Keratinocyte (primary cell): Measurements from ENCODE around the gene MLLT6. TPM values are rescaled to one million over a fixed set of nuclear protein-coding genes. Genes with fewer than 3 reads are reported as not detected.

Source experiments
- DNase-seq: peaks from one replicate; pipeline ENCODE4 v3.0.0-alpha.2; 2011; ENCODE audit warnings: low read depth, missing footprints, low spot score
- FAIRE-seq: peaks from 2 replicates; lab custom pipeline; 2011; peaks lifted over from hg19 to GRCh38; lab: Jason Lieb, UNC
- H2AFZ ChIP-seq: 2 replicates; pipeline ENCODE4 v1.6.0; 2012; ENCODE audit warnings: low read length, control low read depth, inconsistent platforms; ENCODE audit not compliant: control insufficient read depth
- H3K27ac ChIP-seq: 2 replicates; pipeline ENCODE4 v1.5.1; 2011; ENCODE audit warnings: low read length; ENCODE audit not compliant: control insufficient read depth, insufficient read depth
- H3K27me3 ChIP-seq: 3 replicates; pipeline ENCODE4 v1.6.0; 2011; ENCODE audit warnings: low read length; ENCODE audit not compliant: control insufficient read depth, insufficient read depth; ENCODE audit errors: extremely low read depth
- H3K36me3 ChIP-seq, 2 experiments: 2 replicates in 1 of 2; 3 replicates in 1 of 2; pipeline ENCODE4 v1.5.1; 2011; ENCODE audit warnings: low read length in 2 of 2, mild to moderate bottlenecking in 1 of 2; ENCODE audit not compliant: control insufficient read depth in 2 of 2, insufficient read depth in 2 of 2; ENCODE audit errors: extremely low read depth in 1 of 2
- H3K4me1 ChIP-seq: 3 replicates; pipeline ENCODE4 v1.5.1; 2011; ENCODE audit warnings: low read length; ENCODE audit not compliant: control insufficient read depth, insufficient read depth; ENCODE audit errors: extremely low read depth
- H3K4me2 ChIP-seq: 3 replicates; pipeline ENCODE4 v1.6.0; 2011; ENCODE audit warnings: low read depth, low read length; ENCODE audit not compliant: control insufficient read depth, insufficient read depth; ENCODE audit errors: extremely low read depth
- H3K4me3 ChIP-seq, 3 experiments: fragments of 200-600 bp in 1 of 3; sonication (generic) in 1 of 3; 2 replicates in 2 of 3; 3 replicates in 1 of 3; pipeline ENCODE4 v1.5.1; 2011 to 2016; ENCODE audit warnings: low read length in 3 of 3, mild to moderate bottlenecking in 3 of 3, control low read depth in 2 of 3, inconsistent platforms in 1 of 3, low read depth in 1 of 3, mixed read lengths in 1 of 3, mixed run types in 1 of 3, moderate library complexity in 1 of 3; ENCODE audit not compliant: control insufficient read depth in 2 of 3, insufficient read depth in 2 of 3; ENCODE audit errors: extremely low read depth in 1 of 3
- H3K79me2 ChIP-seq: 2 replicates; pipeline ENCODE4 v1.6.0; 2012; ENCODE audit warnings: low read length; ENCODE audit not compliant: control insufficient read depth, insufficient read depth
- H3K9ac ChIP-seq: 3 replicates; pipeline ENCODE4 v1.6.0; 2011; ENCODE audit warnings: low read length; ENCODE audit not compliant: control insufficient read depth, insufficient read depth; ENCODE audit errors: extremely low read depth
- H3K9me1 ChIP-seq: 3 replicates; pipeline ENCODE4 v1.6.0; 2011; ENCODE audit warnings: low read length; ENCODE audit not compliant: control insufficient read depth, insufficient read depth; ENCODE audit errors: extremely low read depth
- H3K9me3 ChIP-seq: 2 replicates; pipeline ENCODE4 v1.5.1; 2012; ENCODE audit warnings: low read depth, low read length; ENCODE audit not compliant: control insufficient read depth
- H4K20me1 ChIP-seq: 3 replicates; pipeline ENCODE4 v1.6.0; 2011; ENCODE audit warnings: low read length; ENCODE audit not compliant: control insufficient read depth, insufficient read depth; ENCODE audit errors: extremely low read depth
- EZH2 ChIP-seq: IDR thresholded peaks from one replicate; pipeline ENCODE4 v1.6.1; 2012; ENCODE audit warnings: inconsistent platforms, mild to moderate bottlenecking, low read length, moderate library complexity
- dilution Hi-C: fragments of 300-500 bp; cut with MboI; formaldehyde crosslinking; loops from one replicate; pipeline ENCODE4 v1.7.0; 2020; ENCODE audit warnings: low sequenced_read_pairs; ENCODE audit not compliant: extremely low pct_ligation_motif_present
- polyA plus RNA-seq, 5 experiments: library from polyadenylated mRNA; depleted of rRNA in 3 of 5; stranded (reverse) in 3 of 5; stranded (forward) in 1 of 5; unstranded in 1 of 5; fragments of >200 nt; gene quantifications; 1 replicate in 1 of 5; 2 replicates in 3 of 5; 3 replicates in 1 of 5; pipeline versions ENCODE4 v1.2.1 to v1.2.3, GENCODE V29; 2011 to 2012; ENCODE audit warnings: missing spikeins in 2 of 5, low read depth in 1 of 5, low replicate concordance in 1 of 5
- TF ChIP-seq, protein P1 (sequence below), 3 experiments: IDR thresholded peaks in 1 of 3; conservative IDR thresholded peaks in 1 of 3; optimal IDR thresholded peaks in 1 of 3; 2 replicates in 2 of 3; 3 replicates in 1 of 3; pipeline versions ENCODE3 to v1.5.1; 2011; ENCODE audit warnings: low read length in 3 of 3, mild to moderate bottlenecking in 3 of 3, moderate library complexity in 2 of 3, control low read depth in 1 of 3, inconsistent platforms in 1 of 3; ENCODE audit not compliant: insufficient read depth in 2 of 3; ENCODE audit errors: extremely low read depth in 1 of 3

MLLT6 gene
- polyA plus RNA-seq, 1 donor (not counting 4 experiments of a cell fraction or from before 2014, with no cell fraction given) = 17.4 TPM

DNA sequence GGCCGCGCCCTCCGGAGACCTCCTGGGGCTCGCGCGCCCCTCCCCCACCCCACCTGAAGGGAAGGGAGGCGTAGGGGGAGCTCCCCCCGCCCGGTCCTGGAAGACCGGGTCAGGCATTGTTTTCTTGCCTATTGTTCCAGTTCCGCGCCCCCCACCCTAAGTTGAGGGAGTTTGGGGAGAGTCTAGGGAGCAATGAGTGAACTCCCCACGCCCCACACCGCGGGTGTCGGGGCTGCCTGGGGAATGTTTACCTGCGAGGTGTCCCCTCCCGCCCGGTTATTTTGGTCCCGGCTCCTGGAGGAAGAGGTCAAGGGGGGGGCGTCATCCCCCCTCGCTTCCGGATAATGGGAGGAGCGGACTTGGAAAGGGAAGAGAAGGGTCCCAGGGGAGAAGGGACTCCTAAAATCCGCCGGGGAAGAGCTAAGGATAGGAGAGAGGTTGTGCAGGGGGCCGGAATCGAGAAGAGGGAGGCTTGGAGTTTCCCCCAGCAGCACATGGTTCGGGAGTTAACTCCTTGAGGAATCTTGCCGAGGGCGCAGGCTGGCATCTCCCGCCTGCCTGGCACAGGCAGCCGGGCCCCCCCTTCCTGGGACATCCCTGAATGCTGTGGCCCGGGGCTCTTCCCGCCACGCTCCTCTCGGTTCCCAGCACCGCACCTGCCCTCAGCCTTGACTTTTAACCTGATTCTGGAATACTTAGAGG, 881 bp downstream of the MLLT6 start:
- peaks cover 32% of the 10 kb centered on the region for H3K4me1 ChIP-seq
- H3K36me3 ChIP-seq = peaks cover 0 to 7% of the 10 kb centered on the region in 2 experiments
- no peaks in the 10 kb centered on the region for H3K79me2 ChIP-seq
- no peak for TF ChIP-seq EZH2
- TF ChIP-seq, protein P1, sequence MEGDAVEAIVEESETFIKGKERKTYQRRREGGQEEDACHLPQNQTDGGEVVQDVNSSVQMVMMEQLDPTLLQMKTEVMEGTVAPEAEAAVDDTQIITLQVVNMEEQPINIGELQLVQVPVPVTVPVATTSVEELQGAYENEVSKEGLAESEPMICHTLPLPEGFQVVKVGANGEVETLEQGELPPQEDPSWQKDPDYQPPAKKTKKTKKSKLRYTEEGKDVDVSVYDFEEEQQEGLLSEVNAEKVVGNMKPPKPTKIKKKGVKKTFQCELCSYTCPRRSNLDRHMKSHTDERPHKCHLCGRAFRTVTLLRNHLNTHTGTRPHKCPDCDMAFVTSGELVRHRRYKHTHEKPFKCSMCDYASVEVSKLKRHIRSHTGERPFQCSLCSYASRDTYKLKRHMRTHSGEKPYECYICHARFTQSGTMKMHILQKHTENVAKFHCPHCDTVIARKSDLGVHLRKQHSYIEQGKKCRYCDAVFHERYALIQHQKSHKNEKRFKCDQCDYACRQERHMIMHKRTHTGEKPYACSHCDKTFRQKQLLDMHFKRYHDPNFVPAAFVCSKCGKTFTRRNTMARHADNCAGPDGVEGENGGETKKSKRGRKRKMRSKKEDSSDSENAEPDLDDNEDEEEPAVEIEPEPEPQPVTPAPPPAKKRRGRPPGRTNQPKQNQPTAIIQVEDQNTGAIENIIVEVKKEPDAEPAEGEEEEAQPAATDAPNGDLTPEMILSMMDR (optimal IDR thresholded peaks at IDR 0.05 in 1 of 3, IDR thresholded peaks at IDR 0.05 in 1 of 3, conservative IDR thresholded peaks at IDR 0.05 in 1 of 3; ENCODE audit: extremely low read depth in 1 of 3, insufficient read depth in 2 of 3, low read length in 3 of 3) = no peak
- H4K20me1 ChIP-seq = no peaks in the 10 kb centered on the region
- H3K9me1 ChIP-seq = no peaks in the 10 kb centered on the region
- peak overlapping the region; percentile 40 for H3K27ac ChIP-seq
- H3K27me3 ChIP-seq = no peaks in the 10 kb centered on the region
- dilution Hi-C loops = no loop called here
- no peaks in the 10 kb centered on the region for H3K9me3 ChIP-seq
- FAIRE-seq (no peak), DNase-seq (no peak)
- peak overlapping the region; percentile 53 for H2AFZ ChIP-seq
- H3K9ac ChIP-seq = peak overlapping the region; percentile 76
- H3K4me3 ChIP-seq = peak overlapping the region; percentile 63 to 88 (median 84)
- H3K4me2 ChIP-seq = peak overlapping the region; percentile 91

DNA sequence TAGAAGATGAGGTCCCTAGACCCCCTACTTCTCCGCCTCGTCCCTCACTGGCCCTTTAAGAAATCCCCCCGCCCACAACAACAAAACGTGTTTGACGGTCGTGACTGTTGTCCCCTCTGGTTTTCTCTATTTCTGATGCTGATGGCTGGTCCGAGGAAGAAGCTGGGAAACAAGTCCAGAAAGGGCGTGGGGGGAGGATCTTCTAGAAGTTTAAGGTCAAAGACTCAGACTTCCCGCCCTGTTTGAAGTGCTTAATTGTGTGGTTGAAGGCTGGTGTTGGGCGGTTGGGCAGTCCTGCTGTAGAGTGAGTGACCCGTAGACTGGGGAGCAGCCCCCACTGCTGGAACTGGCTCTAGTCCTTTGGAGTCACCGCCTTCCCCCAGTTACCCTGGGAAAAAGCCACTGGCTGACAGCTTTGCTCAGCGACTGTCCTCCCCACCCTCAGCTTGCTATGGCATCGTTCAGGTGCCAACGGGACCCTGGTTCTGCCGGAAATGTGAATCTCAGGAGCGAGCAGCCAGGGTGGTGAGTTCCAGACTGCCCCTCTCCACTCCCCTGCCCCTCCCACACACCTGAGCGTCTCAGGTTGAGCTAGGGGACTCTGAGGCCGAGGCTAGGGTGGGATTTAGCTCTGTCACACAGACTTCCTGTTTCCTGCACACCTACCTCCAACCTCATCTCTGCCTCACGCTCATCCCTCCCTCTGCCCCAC, 1.6 kb downstream of the MLLT6 start:
- DNase-seq = no peak
- H3K4me1 ChIP-seq = peaks cover 25% of the 10 kb centered on the region
- H3K4me2 ChIP-seq = peak overlapping the region; percentile 91
- H2AFZ ChIP-seq = no peak overlapping the region
- no peaks in the 10 kb centered on the region for H3K79me2 ChIP-seq
- no peaks in the 10 kb centered on the region for H3K9me3 ChIP-seq
- peak overlapping the region; percentile 63 to 88 (median 84) for H3K4me3 ChIP-seq
- peaks cover 2 to 9% of the 10 kb centered on the region in 2 experiments for H3K36me3 ChIP-seq
- H3K27me3 ChIP-seq = no peaks in the 10 kb centered on the region
- H4K20me1 ChIP-seq = no peaks in the 10 kb centered on the region
- dilution Hi-C loops = no loop called here
- TF ChIP-seq, protein P1 (optimal IDR thresholded peaks at IDR 0.05 in 1 of 3, IDR thresholded peaks at IDR 0.05 in 1 of 3, conservative IDR thresholded peaks at IDR 0.05 in 1 of 3; ENCODE audit: extremely low read depth in 1 of 3, insufficient read depth in 2 of 3, low read length in 3 of 3) = no peak
- no peak for TF ChIP-seq EZH2
- H3K9me1 ChIP-seq = no peaks in the 10 kb centered on the region
- no peak for FAIRE-seq
- peak overlapping the region; percentile 76 for H3K9ac ChIP-seq
- peak overlapping the region; percentile 33 for H3K27ac ChIP-seq
